Left renal pelvis (tissue), 4 donors: Measurements from ENCODE around the gene GPR180. TPM values are rescaled to one million over a fixed set of nuclear protein-coding genes. Genes with fewer than 3 reads are reported as not detected.
"Not testable (repeated sequence)": the region's sequence is repeated elsewhere in the genome, so short reads cannot be mapped to it uniquely, and the experiment has no call there.

ENCODE experiments used
- DNase-seq, 4 donors: peaks; one replicate each; pipeline ENCODE4 v3.0.0-alpha.2; 2013; ENCODE audit warnings: low read depth in 4 of 4, low spot score in 3 of 4
- polyA plus RNA-seq, 4 donors: library from polyadenylated mRNA; unstranded; fragments of 120-200 nt; gene quantifications; one replicate each; pipeline ENCODE4 v1.2.1, GENCODE V29; 2013; ENCODE audit not compliant: insufficient read length in 4 of 4

Gene GPR180
- polyA plus RNA-seq, 4 donors, result 7.9 to 11.1 (median 10.2) TPM

DNA sequence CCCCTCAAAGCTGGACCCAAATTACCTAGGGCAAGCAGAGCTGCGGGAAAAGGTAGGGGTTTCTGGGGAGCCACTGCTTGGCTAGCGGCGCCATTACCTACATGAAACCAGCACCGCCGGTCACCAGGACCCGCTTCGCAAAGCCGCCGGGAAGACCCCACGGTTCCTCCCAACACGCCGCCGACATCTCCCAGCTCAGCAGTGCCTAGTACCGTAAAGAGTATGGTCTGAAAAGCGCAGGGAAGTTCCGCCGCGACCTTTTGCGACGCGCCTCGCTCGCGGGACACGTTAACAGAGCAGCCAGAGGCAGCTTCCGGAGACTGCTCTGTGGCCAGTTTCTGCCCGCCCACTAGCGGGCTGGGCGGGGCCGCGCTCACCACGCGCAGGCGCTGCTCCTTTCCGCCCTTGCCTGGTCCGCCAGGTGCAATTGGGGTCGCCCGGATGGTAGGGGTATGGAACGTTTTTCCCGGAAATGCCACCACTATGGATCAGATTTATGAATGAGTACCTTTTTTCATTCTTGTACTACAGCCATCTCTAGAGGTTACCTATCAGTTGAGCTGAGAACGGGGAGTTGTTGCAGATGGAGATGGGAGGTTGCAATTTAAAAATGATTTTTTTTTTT lies 5.6 kb upstream of the GPR180 start, which contains the start of gene TGDS:
Gene TGDS, minus strand, starts transcription at position 203 of the 625 bp plus-strand sequence. Its CDS starts 16 bp downstream, at position 187.
- DNase-seq, result peak; percentile 79 to 86 (median 83)

DNA sequence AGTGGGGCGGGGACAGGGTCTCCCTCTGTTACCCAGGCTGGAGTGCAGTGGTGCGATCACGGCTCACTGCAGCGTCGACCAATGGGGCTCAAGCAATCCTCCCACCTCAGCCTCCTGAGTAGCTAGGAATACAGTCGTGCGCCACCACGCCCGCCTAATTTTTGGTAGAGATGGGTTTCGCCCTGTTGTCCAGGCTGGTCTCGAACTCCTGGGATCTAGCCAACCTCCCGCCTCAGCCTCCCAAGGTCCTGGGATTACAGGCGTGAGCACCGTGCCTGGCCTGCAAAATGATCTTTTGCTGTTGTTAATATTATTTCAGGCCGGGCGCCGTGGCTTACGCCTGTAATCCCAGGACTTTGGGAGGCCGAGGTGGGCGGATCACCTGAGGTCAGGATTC lies 5.1 kb upstream of the GPR180 start:
- DNase-seq, result no peak

DNA sequence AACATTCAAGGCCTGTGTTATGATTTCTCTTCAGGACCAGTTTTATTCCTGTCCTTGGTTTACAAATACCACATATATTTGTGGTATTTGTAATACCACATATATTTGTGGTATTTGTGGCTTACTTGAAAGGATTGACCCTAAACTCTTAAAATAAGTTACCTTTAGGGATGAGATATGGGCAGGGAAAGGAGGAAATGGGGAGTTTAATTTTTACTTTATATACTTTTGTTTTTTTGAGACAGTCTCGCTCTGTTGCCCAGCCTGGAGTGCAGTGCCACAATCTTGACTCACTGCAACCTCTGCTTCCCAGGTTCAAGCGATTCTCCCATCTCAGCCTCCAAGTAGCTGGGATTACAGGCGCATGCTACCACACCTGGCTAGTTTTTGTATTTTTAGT lies 3.4 kb upstream of the GPR180 start:
- DNase-seq, result no peak

DNA sequence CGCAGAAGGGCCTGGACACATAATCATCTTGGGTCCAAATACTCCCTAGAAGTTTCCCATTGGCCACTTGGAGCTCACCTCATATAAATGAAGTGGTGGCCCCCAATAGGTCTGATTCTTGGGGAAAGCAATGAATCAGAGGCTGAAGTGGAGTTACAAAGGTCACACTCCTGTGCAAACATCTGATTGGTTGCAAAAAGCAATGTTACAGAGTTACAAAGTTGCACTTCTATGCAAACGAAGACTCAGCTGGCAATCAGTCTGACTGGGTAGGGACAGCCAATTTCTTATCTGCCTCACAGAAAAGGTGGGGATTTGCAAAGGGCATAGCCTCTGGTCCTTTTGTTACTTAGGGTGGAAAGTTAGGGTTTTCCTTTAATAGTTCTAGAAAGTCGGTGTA lies 1.8 kb upstream of the GPR180 start:
- DNase-seq, result no peak

DNA sequence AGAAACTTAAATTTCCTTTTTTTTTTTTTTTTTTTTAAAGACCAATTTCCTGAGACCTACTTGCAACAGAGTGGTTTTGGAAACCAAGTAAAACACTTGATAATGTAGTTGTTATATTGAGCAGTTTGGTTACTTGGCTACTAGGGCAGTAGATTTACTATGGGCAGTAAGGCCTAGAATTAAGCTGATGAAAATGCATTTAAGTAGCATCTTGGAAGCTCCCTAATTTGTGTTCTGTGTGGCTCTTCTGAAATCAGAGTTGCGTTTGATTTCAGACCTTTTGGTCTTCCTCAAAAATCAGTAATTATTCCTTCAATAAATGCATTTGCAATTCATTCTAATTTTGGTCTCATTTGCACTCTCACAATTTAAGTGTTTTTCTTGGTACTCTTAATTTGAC lies 810 bp downstream of the GPR180 start:
- no peak for DNase-seq

DNA sequence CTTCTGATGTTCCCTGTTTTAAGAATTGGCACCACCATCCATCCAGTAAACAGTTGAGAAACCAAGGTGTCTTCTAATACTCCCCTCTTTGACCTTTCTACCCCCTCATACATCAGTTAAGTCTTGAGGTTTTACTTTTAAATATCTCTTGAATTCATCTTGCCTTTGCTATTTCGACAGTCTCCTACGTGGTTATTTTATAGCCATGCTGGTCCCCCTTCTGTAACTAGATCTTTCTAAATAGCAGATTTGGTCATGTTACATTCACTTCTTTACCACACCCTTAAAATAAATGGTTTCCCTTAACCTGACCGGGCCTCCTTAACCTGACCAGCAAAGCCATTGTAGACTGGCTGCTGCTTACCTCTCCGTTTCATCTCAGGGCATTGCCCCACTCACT lies 5.4 kb downstream of the GPR180 start:
- no peak for DNase-seq

DNA sequence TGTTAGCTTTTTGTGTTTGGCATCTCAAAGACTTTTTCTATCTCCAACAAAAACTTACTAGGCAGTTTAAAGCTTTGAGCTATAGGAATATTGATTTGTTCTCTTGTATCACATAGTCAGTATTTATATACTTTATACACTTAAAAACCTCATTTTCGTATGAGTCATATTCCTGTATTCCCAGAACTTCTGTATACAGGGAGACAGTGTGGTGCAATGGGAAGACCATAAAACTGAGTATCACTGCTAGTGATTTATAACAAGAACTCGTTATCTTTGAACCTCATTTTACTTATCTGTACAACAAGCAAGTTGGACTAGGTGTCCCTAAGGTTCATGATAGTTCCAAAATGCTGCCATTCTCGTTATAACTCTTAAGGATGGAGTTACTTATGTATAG lies 6.3 kb downstream of the GPR180 start:
- no peak for DNase-seq

DNA sequence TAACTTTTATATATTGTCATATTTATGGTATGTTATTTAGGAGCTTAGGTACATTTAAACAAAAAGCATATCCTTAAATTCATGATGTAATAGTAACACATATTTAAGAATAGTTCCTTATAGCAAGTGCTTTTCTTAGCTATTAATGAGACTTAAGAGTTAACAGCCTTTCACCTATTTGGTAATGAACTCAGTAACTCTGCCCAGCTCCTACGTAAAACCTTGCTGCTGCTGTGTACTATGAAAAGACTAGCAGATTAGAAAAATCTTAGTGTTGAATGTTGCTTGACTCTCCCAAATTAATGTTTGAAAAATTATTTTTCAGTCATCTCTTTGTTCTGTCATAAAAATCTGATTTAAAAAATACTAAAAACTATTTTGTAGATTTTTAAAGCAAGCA lies 6.9 kb downstream of the GPR180 start:
- DNase-seq, result no peak

DNA sequence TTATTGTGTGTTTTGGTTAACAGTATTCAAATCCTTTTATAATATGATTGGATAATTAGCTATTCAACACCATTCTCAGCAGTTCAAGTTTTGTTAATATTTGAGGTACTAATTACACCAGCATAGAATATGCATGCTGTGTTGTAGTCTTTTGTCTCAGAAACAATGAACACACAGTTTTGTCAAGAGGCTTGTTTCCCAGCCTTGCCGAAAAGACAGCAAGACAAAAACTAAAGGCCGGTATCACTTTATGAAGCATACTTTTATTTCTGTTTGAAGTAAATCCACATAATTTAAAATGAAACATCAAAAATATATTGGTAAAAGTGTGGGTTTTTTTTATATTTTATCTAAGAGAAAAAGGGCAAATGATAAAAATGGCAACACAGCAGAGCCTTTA lies 7.5 kb downstream of the GPR180 start:
- DNase-seq, result no peak

DNA sequence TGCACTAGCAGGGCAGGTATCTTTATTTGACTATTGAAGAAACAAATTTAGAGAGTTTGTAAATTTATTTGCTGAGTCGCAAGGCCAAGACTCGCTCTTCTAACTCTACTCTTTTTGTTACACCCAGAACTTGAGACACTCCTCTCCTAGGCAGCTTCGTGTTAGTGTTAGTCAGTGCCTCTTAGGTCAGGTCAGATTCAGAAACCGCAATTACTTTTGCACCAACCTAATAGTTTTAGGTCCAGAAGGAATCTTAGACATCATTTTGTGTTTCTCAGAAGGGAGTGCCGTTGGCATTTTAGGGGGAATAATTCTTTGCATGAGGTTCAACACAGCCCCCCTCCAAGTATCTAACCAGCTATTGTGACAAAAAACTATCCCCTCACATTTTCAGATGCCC lies 8.8 kb downstream of the GPR180 start:
- DNase-seq, result no peak

DNA sequence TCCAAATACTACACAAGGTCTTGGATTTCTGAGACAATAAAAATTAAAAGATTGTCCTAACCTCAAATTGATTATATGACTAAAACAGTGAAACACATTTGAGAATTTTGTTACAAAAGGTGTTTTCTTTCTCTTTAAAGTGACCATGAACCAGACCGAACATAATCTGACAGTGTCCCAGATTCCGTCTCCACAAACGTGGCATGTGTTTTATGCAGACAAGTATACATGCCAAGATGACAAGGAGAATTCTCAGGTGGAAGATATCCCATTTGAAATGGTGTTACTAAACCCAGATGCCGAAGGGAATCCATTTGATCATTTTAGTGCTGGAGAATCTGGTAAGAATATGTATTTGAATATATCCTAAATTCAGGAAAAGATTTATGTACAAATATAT lies 10.4 kb downstream of the GPR180 start:
- no peak for DNase-seq

DNA sequence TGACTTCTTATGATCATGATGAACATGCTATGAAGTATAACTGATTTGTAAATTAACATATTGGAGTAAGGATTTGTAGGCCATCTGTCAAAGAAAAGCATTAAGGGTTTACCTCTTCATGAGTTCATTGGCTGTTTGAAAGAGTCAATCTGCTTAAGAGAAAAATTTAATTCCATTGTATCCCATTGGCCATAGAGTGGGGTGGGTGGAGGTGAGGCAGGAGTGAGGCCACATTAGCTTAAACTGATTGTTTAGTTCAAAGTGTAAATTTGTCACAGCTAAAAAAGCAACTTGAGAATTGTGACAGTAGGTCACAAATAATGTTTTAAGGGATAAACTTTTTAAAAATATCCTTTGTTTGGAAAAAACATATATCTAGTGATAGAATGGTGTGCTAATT lies 11.4 kb downstream of the GPR180 start:
- DNase-seq, result no peak

DNA sequence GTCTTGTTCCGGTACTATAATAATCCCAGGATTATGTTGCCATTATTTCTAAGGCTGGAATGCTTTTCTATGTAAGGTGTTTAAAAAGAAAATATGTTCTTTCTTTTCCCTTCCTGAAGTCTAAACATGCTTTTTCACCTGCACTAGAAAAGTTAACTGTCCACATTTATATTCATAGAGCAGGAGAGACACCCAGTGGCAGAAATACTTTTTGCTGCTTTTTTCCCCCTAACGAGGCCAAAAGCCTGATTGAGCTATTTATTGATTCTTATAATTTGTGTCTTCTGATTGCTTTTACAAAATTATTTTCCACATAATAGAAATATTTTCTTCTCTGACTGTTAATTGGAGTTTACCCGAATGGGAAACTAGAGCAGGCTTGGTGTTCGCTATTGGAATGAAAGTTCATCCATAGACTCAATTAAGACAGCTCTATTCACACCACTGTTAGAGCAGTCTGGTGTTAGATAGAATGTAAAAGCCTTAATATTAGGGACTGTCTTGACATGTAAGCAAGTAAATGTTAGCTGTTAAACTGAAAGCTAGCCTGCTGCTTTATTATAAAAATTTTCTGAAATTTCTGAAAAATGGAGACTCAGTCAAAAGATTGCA lies 15.8 kb downstream of the GPR180 start:
- DNase-seq, result no peak

DNA sequence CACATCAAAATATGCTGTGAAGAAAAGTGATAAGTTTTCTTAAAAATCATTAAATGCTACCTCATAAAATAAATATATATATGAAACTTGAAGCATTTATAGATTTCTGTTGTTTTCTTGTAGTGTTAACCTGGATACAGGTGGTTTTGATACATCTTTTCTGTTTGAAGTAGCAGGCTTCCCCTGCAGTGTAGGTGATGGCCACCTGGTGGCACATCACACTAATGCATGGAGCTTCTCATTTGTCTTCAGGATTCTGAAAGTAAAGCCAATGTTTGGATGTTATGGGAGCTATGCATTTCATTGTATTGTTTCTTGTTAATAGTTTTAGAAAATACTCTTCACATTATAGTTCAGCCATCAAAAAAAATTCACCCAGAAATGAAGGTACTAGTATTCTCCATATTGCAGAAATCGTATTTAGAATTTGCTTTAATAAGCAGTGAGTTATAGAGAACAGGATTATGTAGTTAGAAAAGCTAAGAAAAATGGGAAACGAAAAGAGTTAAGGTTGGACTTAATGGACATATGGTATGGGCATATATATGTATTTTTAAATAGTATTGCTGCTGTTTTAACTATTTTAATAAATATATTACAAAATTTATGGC lies 18.7 kb downstream of the GPR180 start:
- DNase-seq, result no peak

DNA sequence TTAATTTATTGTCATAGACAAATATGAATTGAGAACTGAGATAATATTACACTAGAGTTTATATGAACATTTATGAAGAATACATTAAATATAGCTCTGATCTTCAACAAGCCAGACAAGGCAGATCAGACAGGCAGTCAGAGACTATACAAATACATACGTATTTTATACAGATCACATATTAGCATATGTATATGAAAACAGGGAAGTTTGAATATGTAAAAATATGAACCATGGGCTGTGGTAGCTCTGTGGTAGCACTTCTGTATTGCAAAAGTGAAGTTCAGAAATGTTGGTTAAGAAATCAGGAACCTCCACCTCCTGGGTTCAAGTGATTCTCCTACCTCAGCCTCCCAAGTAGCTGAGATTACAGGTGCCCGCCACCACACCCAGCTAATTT lies 20.7 kb downstream of the GPR180 start:
- DNase-seq, result no peak

DNA sequence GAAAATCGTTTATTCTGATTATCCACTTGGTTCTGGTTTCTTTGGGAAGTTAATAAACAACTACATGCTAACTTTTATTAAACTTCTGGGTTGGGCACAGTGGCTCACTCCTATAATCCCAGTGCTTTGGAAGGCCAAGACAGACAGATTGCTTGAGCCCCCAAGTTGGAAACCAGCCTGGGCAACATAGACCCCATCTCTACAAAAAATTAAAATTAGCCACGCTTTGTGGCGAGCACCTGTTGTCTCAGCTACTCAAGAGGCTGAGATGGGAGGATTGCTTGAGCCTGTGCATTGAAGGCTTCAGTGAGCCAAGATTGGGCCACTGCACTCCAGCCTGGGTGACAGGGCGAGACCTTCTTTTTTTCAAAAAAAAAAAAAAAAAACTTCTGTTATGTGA lies 21.7 kb downstream of the GPR180 start:
- DNase-seq, result no peak

DNA sequence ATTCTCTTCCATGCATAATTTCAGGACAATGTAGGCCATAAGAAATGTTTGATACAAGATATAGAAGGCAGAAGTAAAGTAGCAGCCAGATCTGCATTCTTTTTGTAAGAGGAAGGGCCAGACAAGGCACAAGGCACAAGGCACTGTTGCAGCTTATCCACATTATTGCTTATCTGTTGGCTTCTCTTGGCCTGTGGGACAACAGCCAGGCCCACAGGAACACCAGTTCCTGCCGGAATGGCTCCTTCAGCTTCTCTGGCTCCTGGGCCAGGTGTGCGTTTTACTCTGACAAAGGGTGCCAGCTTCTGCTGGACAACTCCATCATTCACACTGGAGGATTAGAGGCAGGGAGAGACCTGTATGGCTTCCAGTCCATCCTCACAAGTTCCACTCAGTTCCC lies 29.2 kb downstream of the GPR180 start:
- no peak for DNase-seq

DNA sequence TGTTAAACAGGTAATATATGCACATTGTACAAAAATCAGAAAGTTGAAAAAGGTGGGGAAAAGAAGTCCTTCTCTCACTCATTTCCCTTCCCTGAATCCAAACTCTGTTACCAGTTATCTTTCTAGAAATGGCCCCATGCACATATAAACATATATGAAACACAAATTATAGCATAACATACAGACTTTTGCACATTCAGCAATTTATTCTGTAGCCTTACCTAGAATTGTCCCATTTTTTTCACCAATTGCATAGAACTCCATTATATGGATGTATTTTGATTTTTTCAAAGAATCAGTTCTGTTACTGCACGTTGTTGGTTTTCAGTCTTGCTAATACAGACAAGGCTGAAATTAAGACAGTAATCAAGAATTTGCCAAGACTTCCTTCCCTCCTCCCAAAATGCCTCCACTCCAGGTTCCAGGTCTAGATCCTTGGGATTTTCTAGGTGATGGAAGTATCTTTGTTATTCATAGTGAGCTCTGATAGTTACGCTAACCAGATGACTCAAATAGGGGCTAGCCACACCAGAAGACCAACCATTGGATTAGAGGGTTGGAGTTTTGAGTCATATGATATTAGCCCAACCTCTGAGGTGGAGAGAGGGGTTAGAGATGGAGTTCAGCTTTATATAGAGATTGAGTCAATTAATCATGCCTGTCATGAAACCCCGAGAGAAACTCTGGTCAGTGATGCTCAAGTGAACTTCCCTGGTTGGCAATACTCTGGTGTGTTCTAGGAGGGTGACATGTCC lies 30.7 kb downstream of the GPR180 start:
- DNase-seq, result no peak

DNA sequence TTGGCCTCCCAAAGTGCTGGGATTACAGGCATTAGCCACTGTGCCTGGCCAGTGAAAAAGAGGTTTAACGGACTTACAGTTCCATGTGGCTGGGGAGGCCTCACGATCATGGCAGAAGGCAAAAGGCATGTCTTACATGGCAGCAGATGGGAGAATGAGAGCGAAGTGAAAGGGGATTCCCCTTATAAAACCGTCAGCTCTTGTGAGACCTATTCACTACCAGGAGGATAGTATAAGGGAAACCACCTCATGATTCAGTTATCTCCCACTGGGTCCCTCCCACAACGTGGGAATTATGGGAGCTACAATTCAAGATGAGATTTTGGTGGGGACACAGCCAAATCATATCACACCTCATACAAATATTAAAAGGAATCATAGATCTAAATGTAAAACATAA lies 34.4 kb downstream of the GPR180 start:
- DNase-seq, result not testable (repeated sequence)

DNA sequence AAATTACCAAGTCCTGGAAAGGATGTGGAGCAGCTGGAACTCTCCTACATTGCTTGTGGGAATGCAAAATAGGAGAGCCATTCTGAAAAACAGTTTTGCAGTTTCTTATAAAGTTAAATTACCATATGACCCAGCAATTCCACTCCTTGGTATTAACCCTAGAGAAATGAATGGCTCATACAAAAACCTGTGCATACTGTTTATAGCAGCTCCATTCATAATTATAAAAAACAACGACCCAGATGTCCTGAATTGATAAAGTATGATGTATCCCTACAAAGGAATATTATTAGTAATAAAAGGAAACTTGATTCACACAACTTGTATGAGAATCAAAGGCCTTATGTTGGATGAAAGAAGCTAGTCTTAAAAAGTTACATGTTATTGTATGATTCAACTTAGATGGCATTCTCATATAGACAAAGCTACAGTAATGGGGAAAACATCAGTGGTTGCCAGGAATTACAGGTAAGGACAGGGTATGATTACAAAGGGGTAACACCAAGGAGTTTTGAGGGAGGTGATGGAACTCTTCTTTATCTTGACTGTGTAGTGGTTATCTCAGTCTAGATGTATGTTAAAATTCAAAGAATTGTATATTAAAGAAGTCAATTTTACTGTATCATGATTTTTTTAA lies 35.4 kb downstream of the GPR180 start:
- no peak for DNase-seq

DNA sequence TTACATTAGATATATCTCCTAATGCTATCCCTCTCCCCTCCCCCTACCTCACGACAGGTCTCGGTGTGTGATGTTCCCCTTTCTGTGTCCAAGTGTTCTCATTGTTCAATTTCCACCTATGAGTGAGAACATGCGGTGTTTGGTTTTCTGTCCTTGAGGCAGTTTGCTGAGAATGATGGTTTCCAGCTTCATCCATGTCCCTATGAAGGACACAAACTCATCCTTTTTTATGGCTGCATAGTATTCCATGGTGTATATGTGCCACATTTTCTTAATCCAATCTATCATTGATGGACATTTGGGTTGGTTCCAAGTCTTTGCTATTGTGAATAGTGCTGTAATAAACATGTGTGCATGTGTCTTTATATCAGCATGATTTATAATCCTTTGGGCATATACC lies 36.0 kb downstream of the GPR180 start:
- DNase-seq, result not testable (repeated sequence)
